ENCODE measurements around the gene LRRC10B.
A peak's percentile ranks its signal among the peaks of the same experiment; 100 is the strongest.
"Not testable (repeated sequence)": the region's sequence is repeated elsewhere in the genome, so short reads cannot be mapped to it uniquely, and the experiment has no call there.

The LRRC10B gene

GRCh38 chr11:61507962-61508861 lies at the start of gene LRRC10B:
Gene LRRC10B, plus strand, starts transcription at chr11:61508749. Its CDS starts 250 bp downstream, at chr11:61508999.
- peak; percentile 31 for DNase-seq

DNA sequence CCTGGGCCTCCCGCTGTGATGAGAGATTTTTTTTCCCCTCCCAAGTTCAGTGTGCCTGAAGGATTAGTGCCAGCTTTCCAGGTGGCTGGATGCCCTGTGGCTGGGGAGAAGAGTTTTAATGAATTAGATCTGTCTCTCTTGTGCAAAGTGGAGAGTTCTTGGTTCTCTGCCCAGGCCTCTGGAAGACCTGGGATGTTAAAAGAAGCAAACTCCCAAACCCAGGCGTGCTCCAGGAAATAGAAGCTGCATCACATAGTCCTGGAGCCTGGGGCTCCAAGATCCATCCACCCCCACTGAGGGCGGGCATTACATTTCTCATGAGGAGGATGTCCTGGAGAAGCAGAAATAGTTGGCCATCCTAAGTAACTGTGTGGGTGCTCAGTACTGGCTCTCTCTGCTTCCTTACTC lies 48.1 kb upstream of the LRRC10B start:
- DNase-seq, result no peak

- DNase-seq, result no peak
Measured at GRCh38 chr11:61460986-61461385, 47.6 kb upstream of the LRRC10B start.

GRCh38 chr11:61467602-61468001 lies 40.9 kb upstream of the LRRC10B start:
- DNase-seq, result not testable (repeated sequence)

- DNase-seq, result no peak
Measured at GRCh38 chr11:61468002-61468401, 40.5 kb upstream of the LRRC10B start.

DNA sequence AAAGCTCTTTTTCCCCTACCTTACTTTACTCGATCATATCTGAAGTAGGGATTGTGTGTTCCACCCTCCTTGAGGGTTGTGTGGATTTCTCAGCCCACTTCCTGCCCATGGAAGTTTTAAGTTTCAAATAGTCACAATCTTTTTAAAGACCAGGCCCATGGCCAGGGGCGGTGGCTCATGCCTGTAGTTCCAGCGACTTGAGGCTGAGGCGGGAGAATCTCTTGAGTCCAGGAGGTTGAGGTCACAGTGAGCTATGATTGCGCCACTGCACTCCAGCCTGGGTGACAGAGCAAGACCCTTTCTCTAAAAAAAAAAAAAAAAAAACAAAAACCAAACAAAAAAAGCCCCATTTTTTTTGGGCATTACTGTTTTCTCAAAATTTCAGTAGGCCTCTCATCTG lies 36.3 kb upstream of the LRRC10B start:
- DNase-seq, result no peak

DNA sequence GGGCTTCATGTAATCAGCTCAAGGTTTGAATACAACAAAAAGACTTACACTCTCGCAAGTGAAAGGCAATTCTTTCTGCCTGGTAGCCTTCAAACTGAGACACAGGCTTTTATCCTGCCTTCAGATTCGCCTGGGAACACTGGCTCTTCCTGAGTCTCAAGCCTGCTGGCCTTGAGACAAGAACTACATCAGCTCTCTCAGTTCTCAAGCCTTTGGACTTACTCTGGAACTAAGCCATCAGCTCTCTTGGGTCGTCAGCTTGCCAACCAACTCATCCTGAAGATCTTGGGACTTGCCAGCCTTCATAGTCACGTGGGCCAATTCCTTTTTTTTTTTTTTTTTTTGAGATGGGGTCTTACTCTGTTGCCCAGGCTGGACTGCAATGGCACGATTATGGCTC lies 35.7 kb upstream of the LRRC10B start:
- DNase-seq, result no peak

DNA sequence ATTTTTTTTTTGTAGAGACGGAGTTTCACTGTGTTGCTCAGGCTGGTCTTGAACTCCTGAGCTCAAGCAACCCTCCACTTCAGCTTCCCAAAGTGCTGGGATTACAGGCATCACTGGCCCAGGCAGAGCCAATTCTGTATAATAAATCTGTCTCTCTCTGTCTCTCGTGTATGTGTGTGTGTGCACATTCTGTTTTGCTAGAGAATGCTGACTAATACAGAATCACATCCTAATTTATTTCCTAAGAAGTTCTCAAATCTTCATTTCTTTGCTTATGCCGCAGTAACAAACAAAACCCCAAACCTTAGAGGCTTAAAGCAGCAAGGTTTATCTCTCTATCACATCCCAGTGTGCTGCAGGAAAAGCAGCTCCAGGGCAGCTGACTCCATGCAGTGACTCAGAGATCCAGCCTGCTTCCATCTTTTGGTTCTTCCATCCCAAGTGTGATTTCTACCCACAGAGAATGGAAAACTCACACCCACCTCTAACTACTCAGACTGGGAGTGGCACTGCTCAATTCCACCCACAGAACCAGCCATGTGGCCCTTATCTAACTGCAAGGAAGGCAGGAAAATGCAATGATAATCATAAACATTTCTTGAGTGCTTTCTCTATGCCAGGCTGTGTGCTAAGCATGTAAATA lies 35.1 kb upstream of the LRRC10B start:
- DNase-seq, result no peak

GRCh38 chr11:61474013-61474643 lies 34.4 kb upstream of the LRRC10B start:
- DNase-seq, result no peak

DNA sequence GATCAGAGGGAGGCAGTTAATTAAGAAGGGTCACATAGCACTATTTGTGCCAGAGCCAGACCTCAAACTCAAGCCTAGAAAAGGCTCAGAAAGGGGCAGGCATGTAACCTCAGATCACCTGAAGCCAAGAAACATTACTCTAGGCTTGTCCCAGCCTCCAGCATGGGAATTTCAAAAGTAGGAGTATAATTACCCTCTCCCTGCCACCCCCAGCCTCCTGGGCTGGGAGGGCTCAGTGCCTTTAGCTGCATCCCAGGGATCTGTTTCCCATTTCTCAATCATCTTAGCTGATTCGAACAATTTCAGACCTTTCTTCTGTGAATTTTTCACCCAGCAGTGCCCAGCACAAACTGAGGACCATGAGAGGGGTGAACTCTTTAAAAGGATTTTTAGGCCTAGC lies 33.1 kb upstream of the LRRC10B start:
- no peak for DNase-seq

GRCh38 chr11:61476371-61476770 lies 32.2 kb upstream of the LRRC10B start:
- no peak for DNase-seq

DNA sequence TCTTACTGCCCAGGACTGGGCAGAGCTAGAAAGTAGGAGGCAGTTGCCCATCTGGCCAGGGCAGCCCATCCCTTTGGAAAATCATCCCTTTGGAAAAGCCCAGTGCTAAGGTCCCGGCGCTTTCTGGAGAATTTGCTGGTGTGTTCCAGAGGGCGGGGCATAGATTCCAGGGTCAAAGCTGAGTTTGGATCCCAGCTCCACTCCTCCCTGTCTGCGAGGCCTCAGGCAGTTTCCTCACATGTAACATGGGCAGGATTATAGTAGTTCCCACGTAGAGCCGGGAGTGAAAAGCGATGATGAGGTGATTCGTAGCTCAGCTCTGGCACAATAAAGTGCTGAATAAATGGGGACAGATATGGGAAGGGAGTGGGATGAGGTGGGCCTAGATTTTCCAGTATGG lies 31.4 kb upstream of the LRRC10B start:
- no peak for DNase-seq

GRCh38 chr11:61477727-61478148 lies 30.8 kb upstream of the LRRC10B start:
- peak; percentile 71 for DNase-seq

DNA sequence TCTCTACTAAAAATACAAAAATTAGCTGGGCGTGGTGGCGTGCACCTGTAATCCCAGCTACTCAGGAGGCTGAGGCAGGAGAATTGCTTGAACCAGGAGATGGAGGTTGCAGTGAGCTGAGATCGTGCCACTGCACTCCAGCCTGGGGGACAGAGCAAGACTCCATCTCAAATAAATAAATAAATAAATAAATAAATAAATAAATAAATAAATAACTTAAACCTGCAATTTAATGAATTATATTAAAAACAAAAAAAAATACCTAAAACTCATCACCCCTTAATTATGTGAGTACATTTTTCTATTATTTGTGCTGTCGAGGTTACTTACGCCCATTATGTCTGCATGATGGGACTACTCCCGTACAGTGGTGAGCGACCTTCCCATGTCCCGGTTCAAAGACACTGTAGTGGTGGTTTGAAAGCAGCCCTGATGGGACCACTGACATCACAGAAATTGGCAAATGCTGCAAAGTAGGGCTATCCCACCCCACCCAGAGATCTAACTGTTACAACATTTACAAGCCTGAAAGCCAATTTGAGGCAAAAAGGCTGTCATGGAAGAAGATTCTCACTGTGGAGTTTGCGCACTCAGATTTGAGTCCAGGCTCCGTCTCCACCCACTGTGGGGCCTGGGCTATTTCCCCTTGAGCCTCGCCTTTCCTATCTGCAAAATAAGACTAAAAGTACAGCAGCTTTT lies 29.0 kb upstream of the LRRC10B start:
- DNase-seq, result not testable (repeated sequence)

- no peak for DNase-seq
Measured at GRCh38 chr11:61480261-61480993, 28.1 kb upstream of the LRRC10B start.

DNA sequence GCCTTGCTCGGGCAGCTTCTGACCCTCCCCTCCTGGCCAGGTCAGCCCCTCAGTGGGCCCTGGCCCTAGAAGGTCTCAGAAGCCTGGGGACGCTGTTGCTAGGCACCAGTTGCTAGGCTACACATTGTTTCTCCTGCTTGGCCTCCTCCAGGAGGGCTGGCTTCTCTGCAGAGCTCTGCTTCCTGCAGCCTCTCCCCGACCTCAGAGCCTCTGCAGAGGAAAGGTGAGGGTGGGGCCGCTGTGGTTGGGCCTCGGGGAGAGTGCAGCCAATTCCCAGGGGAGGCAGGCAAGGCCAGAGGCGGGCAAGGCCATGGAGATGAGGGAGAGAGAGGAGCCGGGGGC lies 27.6 kb upstream of the LRRC10B start:
- DNase-seq, result no peak

DNA sequence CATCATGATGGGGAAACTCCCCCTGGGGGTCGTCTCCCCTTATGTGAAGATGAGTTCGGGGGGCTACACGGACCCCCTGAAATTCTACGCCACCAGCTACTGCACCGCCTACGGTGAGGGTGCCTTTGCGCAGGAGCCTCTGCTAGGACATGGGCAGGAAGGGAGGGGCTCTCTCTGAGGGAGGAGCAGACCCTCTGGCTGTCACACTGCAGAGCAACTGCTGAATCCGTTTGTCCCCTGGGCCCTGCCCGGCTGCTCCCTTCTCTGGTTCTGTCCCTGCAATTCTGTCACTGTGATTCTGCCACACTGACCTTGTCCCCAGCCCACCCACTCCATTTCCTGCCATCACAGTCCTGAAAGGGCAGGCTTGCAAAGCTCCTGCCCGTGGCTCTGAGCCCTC lies 26.7 kb upstream of the LRRC10B start:
- no peak for DNase-seq

DNA sequence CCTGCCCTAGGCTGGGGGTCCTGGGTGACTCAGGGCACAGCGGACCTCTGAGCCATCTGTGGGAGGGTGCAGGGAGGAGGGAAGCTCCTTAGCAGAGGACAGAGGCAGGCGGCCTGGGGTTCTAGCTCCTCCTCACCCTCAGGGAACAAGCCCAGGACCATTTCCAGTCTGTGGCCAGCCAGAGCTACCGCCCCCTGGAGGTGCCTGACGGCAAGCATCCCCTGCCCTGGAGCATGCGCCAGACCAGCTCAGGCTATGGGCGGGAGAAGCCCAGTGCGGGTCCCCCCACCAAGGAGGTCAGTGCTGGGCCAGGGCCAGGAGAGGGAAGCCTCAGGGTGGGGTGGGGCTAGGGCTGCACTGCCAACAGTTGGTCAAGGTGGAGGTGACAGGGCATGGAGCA lies 26.0 kb upstream of the LRRC10B start:
- DNase-seq, result peak; percentile 25

DNA sequence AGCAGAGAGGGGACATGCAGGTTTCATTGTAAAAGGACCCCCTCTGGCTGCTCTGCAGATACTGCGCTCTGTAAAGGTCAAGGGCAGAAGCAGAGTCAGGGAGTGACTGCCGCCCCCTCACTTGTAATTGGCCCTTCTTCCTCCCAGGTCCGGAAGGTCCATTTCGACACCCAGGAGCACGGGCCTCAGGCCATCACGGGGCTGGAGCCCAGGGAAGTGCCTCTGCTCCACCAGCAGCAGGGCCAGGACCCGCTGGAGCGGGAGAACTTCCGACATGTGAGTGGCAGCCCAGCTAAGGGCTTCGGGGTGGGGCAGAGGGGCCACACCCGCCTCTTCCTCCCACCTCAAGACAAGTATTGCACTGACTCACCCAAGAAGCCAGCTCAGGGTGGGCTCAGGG lies 24.0 kb upstream of the LRRC10B start:
- DNase-seq, result no peak

GRCh38 chr11:61485080-61485479 lies 23.5 kb upstream of the LRRC10B start:
- no peak for DNase-seq

DNA sequence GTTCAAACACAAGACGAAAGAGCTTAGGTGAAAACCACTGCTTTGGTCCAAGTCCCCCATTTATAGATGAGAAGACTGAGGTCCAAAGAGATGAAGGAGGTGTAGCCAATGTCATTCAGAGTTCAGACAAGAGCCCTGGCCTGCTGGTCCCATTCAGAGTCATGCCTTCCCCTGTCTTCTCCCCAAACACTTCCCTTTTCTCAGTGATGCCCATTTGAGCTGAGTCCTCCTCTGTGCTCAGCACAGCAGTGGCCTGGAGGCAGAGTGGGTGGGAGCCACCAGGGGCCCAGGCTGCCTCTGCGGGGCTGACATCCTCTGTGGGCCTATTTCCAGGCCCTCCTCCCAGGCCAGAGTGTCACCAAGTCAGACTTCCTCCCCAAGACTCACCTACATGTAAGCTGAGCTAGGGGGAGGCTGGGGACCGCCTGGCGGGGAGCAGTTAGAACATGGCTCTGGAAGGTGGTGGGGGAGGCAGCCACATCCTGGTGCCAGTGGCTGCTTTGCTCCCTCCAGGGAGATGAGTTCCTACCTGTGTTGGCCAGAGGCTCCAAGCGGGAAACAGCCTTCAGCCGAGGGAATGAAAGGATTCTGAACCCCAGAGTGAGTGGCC lies 22.4 kb upstream of the LRRC10B start:
- no peak for DNase-seq

- DNase-seq, result no peak
Measured at GRCh38 chr11:61486779-61487178, 21.8 kb upstream of the LRRC10B start.
